ENCODE results near the gene FOS. TPM values are rescaled to one million over a fixed set of nuclear protein-coding genes. Genes with fewer than 3 reads are reported as not detected.
"Not testable (repeated sequence)": the region's sequence is repeated elsewhere in the genome, so short reads cannot be mapped to it uniquely, and the experiment has no call there.

FOS gene
- polyA plus RNA-seq (ENCODE audit: insufficient read length in 3 of 3), result 100 to 1,000 TPM; 337 to 735 (median 440) TPM

DNA sequence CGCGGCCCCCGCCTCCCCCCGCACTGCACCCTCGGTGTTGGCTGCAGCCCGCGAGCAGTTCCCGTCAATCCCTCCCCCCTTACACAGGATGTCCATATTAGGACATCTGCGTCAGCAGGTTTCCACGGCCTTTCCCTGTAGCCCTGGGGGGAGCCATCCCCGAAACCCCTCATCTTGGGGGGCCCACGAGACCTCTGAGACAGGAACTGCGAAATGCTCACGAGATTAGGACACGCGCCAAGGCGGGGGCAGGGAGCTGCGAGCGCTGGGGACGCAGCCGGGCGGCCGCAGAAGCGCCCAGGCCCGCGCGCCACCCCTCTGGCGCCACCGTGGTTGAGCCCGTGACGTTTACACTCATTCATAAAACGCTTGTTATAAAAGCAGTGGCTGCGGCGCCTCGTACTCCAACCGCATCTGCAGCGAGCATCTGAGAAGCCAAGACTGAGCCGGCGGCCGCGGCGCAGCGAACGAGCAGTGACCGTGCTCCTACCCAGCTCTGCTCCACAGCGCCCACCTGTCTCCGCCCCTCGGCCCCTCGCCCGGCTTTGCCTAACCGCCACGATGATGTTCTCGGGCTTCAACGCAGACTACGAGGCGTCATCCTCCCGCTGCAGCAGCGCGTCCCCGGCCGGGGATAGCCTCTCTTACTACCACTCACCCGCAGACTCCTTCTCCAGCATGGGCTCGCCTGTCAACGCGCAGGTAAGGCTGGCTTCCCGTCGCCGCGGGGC, at the start of gene FOS:
Gene FOS (plus strand): TSS at position 407 of the 731 bp plus-strand sequence. CDS start 155 bp downstream, at position 562.
- DNase-seq (ENCODE audit: low read depth in 3 of 3, low spot score in 2 of 3), result peak in 1 of 3 donors; percentile 90

DNA sequence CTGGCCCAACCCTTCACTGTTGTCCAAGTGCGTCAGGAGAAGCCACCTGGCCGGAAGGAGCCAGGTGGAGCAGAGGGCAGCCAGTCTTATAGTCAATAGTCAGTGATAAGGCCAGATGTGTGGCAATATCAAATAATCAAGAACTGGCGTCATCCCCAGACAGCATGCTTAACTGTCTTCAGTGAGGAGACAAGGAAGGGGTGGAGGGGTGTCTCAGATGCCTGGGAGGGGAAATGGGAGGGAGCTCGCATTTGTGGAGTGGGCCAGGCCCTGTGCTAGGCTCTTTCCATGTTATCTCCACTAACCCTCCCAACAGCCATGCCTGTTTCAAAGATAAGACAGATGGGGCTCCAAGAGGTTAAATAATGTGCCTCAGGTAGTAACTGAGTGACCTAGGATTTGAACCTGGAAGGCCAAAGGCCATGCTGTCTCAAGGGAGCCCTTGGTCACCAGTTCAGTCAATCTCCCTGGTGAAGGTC, 48.9 kb upstream of the FOS start:
- no peak for DNase-seq (ENCODE audit: low read depth in 3 of 3, low spot score in 2 of 3)

DNA sequence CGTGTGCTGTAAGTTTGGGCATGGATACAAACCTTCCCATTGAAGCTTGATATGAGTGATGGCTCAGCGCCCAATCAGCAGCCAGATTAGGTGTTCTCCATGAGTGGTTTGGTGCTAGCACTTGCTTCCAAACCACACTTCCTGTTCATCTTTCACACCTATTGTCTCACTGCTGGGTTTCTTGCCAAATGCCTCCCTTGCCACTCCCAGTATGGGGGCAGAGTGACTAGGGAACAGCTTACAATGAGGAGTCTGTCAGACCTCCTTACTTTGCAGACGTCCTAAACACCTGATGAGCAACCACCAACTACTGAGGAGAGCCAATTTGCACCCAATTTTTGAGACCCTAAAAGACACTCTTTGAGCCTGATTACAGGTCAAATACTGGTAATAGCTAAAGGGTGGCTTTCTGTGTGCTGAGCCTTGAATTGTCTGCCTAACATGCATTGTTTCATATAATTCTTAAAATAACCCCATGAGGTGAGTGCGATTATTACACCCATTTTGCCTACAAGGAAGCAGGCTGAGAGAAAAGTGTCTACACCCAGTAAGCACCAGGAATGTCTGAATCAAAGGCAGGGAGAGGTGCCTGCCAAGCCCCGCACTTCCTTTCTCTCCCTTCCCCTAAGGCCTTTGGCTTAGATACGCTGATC, 48.4 kb upstream of the FOS start:
- no peak for DNase-seq (ENCODE audit: low read depth in 3 of 3, low spot score in 2 of 3)

DNA sequence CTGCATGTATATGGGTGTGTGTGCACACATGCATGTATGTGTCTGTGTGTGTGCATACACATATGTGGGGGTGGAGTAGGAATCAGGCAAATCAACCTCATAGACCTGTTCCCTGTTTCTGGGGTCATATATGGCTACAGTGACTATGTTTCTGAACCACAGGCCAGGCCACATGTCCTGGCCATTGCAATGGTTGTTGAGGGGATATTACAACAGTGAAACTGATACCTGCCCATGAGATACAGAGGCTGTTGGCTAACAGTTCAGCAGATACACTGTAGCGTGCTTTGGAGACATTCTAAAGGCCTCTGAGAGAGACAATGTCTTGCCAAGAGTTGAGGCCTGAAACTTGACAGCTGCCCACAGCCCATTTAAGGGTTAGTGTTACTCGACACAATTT, 47.3 kb upstream of the FOS start:
- DNase-seq (ENCODE audit: low read depth in 3 of 3, low spot score in 2 of 3), result no peak

DNA sequence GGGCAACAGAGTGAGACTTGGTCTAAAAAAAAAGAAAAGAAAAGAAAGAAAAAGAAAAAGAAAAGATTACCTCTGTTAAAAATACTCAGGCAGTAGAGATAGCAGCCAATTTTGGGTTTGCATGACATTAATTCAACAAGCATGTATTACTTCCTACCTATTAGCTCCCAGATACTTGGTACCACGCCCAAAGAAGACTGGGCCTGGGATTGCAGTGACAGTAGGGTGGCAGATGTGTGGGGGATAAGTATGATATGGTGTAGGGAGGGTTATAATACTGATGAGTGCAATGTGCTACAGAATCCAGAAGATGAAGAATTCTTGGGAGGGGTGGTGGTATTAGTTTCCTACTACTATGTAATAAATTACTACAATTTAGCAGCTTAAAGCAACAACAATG, 46.4 kb upstream of the FOS start:
- DNase-seq (ENCODE audit: low read depth in 3 of 3, low spot score in 2 of 3), result no peak

DNA sequence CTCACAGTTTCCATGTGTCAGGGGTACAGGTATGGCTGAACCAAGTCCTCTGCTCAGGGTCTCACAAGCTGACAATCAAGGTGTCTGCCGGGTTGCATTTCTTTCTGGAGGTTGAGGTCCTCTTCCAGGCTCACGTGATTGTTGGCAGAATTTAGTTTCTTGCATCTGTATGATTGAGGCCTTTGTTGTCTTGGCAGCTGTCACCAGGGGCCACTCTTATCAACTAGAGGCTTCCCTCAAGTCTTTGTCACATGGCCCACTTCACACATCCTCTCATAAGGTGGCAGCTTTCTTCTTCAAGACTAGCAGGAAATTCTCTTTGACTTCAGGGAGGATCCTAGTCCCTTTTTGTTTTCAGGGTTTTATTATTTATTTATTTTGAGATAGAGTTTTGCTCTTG, 46.0 kb upstream of the FOS start:
- no peak for DNase-seq (ENCODE audit: low read depth in 3 of 3, low spot score in 2 of 3)

DNA sequence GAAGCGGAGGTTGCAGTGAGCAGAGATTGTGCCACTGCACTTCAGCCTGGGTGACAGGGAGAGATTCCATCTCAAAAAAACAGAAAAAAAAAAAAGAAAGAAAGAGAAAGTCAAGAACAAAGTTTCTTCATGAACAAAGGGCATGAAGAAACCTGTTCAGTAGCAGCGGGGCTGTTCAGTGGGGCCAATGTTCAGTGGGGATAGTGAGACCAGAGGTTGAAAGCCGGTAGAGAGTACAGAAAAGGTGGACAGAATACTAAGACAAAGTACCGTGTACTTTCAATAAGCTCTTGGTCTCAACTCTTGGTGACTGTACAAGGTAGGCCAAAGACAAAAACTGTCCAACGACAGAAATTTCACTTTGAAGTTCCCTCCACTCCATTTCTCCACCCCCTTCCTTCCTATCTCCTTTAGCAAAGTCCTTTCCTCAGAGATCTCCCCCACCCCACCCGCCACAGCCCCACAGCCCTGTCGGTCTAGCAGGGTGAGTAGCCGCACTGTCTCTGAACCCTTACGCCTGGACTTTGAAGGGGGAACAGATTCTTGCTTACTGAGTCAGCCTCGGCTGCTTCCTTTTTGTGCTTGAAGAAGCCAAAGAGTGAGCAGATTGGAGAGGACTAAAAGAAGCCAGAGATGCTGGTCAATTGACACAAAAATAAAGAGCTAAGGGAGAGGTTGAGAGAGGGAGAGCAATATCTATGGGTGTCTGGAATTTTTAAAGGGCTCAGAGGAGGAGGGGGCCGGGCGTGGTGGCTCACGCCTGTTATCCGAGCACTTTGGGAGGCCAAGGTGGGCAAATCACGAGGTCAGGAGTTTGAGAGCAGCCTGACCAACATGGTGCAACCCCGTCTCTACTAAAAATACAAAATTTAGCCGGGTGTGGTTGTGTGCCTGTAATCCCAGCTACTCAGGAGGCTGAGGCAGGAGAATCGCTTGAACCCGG, 44.2 kb upstream of the FOS start:
- no peak for DNase-seq (ENCODE audit: low read depth in 3 of 3, low spot score in 2 of 3)

DNA sequence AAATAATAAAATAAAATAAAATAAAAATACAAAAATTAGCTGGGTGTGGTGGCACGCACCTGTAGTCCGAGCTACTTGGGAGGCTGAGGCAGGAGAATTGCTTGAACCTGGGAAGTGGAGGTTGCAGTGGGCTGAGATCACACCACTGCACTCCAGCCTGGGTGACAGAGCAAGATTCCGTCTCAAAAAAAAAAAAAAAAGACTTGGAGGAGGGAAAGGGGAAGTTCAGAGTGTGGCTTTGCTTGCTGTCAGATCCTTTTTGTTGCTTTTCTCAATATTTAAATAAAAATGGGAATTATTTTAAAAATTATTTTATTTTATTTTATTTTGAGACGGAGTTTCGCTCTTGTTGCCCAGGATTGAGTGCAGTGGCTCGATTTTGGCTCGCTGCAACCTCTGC, 43.4 kb upstream of the FOS start:
- DNase-seq (ENCODE audit: low read depth in 3 of 3, low spot score in 2 of 3), result not testable (repeated sequence)

DNA sequence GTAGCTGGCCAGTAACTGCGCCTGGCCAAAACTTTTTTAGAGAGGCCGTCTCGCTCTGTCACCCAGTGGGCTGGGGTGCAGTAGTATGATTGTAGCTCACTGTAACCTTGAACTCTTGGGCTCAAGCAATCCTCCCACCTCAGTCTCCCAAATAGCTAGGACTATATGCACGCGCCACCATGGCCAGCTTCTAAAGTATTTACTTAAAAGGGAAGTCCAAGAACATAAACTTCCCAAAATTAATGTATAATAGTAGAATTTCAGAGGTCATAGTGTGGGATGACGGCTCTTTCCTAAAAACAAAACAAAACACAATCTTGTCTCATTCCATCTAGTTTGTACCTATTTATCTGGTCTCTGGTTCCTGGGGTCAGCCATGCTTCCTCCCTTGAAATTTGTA, 42.2 kb upstream of the FOS start:
- no peak for DNase-seq (ENCODE audit: low read depth in 3 of 3, low spot score in 2 of 3)

DNA sequence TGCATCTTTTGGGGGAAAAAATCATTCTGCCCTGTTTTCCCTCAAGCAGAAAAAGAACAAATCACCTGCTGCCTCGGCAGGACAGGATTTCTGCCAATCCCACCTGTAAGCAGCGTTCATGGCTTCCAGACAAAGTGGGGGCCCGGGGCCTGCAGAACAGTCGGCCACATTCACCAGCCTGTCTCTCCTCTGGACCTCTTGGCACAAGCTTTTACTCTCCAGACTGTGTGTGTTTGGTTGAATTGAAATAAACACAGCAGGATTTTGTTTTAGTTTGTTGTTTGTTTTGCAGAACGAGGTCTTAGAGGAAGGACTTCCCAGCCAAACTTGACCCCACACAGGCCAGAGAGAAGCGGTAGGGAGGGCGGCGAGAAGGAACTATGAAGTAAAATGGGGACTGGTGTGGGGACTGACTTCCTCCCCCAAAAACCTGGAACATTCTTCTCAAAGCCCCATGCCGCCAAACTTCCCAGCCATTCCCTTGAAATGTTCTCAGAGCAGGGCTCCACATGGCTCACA, 41.7 kb upstream of the FOS start:
- DNase-seq (ENCODE audit: low read depth in 3 of 3, low spot score in 2 of 3), result no peak

DNA sequence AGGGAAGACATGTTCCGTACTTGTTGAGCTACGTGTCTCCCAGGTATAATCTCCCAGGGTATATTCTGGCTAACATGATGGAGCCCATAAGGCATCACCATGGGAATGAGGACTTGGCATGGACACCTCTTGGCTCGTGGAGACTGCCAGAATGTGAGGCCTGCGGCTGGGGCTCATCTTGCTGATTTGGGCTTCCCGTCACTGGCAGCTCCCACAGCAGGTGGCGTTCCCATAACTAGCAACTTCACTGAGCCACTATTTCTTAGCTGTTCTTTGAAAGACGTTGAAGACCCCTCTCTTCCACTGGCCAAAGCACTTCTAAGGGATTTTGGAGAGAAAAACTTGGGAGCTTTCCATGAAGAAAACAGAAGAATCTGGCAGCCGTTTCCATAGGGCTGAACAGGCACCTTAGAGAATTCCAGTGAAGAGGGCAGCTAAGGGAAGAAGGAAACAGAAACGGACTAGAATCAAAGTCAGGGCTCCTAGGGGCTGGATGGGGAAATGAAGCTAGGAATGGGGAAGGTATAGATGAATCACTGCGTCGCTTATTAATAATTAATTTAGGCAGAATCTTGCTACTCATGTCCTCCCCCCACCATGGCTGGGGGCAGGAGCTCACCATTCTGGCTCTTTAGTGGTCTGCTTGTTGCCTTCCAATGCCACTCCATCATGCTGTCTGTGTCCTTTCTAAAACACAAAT, 39.7 kb upstream of the FOS start:
- no peak for DNase-seq (ENCODE audit: low read depth in 3 of 3, low spot score in 2 of 3)

DNA sequence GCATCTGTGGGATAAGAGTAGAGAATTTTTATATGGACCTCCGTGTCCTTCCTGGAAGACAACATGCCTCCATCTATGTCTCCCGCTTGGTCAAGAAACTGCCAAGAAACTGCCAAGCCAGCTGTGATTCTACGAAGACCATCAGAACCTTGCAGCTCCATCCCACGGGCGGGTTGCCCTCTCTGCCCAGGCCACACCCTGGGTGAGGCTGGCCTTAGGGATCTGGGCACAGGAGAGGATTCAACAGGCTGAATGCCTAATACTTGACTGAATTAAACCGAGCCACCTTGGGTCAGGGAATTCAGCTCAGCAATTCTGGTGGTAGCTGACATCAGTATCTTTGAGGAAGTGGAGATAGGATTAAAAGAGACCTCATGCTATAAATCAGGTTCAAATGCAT, 37.8 kb upstream of the FOS start:
- no peak for DNase-seq (ENCODE audit: low read depth in 3 of 3, low spot score in 2 of 3)

DNA sequence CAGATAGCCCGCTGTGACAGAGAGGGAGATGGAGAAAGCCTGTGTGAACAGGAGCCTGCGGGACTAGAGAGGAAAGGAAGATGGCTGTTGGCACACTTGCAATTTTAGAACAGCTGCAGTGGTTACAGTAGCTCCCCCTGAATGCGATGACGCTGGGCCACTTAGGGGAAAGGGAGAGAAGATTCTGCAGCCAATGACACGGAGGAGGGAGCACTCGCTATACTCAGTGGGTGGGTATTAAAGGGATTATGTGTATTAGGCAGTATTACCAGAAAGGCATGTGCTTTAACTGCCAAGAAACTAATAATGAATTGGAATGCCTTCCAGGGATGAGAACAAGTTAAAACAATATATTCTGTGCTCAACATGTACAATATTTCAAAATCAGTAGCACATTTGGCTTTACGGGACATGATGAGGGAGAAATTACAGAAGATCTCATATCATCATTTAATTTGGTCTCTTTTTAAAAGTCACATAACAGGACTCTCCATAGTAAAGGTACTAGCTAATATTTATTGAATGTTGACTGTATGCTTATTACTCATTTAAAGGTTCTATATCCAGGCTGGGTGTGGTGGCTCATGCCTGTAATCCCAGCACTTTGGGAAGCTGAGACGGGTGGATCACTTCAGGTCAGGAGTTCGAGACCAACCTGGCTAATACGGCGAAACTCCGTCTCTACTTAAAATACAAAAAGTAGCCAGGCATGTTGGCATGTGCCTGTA, 35.9 kb upstream of the FOS start:
- DNase-seq (ENCODE audit: low read depth in 3 of 3, low spot score in 2 of 3), result no peak

DNA sequence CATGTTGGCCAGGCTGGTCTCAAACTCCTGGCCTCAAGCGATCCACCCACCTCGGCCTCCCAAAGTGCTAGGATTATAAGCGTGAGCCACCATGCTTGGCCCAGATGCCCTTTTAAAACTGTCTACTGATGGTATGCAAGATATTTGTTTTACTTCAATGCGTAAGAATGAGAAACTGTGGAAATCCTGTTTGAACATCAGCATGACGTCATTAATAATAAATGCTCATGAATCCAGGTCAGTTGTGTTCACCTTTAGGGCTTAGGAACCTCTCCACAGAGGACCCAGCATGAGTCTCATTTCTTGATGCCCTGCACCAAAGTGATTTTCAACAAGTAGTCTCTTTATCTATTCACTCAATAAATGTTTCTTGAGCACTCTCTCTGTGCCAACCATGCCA, 34.5 kb upstream of the FOS start:
- no peak for DNase-seq (ENCODE audit: low read depth in 3 of 3, low spot score in 2 of 3)

DNA sequence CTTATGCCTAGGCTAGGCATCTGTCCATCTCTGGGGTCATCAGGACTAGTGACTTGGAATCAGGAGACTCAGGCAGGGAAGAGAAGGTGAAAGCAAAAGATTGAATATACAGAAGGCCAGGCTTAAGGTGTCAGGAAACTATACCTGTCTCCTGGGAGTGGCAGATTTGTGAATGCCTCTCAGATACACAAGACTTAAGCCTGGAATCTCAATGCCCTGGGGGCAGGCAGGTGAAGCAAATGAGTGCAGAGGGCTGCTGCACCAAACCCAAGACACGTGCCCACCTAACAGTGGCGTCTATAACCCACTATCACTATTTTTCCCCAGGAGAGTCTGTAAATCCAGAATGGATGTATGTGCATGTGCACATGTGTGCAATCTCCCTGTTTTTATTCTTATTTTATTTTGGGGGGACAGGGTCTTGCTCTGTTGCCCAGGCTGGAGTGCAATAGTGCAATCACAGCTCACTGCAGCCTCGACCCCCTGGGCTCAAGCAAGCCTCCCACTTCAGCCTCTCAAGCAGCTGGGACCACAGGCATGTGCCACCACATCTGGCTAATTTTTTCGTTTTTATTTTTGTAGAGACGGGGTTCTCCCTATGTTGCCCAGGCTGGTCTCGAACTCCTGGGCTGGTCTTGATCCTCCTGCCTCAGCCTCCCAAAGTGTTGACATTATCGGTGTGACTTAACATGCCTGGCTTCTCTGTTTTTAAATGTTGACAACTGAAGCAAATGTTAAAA, 31.9 kb upstream of the FOS start:
- no peak for DNase-seq (ENCODE audit: low read depth in 3 of 3, low spot score in 2 of 3)

DNA sequence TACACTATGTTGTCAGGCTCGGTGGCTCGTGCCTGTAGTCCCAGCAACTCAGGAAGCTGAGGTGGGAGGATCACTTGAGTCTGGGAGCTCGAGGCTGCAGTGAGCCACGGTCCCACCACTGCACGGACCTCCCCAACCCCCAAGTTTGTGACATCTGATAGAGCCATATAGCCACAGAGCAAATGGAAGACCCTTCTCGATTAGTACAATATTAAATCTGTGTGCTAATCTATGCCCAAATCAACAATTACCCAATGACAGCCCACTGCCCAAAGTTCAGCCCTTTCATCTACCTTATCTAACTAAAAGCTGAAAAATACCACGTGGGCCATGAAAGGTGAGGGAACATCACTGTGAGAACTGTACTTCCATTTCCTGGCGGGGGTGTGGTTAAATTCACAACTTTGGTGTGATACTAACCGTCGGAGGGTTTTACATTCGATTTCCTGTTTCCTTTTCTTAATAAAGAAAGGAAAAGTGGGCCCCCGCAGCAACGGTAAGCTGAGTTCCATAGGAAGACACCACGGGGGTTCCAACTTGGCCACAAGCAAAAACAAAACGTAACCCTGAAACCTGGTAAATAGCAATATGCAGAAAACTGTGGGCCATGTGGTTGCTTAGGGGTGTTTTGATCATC, 31.2 kb upstream of the FOS start:
- no peak for DNase-seq (ENCODE audit: low read depth in 3 of 3, low spot score in 2 of 3)

DNA sequence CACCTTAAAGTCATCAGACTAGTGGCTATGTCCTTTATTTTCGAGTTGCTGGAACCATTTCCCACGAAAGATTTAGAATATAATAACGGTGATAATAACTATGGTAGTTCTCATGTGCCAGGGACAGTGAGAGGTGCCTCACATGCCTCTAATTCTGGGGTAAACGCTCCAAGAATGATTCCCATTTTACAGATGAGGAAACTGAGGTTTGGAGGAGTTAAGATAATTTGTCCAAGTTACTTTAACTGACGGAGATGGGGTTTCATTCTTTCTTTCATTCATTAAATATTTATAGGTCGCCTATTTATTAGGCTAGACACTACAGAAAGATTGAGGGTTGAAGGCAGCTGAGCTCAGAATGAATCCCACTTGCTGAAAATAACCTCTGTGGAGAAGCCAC, 30.7 kb upstream of the FOS start:
- no peak for DNase-seq (ENCODE audit: low read depth in 3 of 3, low spot score in 2 of 3)

DNA sequence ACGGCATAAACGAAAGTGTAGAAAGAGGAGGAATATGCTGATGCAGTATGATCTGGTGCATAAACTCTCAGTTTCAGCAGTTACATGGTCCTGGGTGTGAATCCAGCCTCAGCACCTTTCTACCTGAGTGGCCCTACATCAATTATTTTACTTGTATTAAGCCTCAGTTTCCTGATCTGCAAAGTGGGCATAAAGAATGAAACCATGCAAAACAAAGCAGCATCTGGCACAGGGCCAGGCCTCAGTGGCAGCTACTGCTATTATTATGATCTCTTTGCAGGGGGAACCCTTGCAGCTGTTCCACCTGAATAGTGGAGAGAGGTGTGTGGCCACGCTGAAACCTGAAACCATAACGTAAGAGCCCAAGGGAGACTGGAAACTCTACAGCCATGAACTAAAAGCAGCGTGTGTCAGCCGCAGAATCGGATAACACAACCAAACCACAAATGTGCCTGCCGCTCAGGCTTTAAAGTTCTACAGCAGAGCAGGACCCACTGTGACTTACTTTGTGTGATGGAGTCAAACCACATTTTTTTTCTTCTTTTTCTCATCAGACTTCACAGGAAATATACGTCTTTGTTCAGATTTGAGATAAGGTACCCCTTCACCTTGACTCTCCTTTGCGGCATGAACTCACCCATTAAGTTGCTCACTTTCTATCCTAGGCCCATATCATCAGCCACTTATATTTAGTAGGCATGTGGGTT, 29.2 kb upstream of the FOS start:
- DNase-seq (ENCODE audit: low read depth in 3 of 3, low spot score in 2 of 3), result no peak
